ENCODE measurements around the gene NPFFR1.

The NPFFR1 gene

GRCh38 chr10:70283445-70284399 is at the start of gene NPFFR1:
NPFFR1 (minus strand) TSS chr10:70284004; CDS start chr10:70283676, 328 bp downstream.
- no peak for DNase-seq

- DNase-seq, result no peak
These were observed 49.5 kb upstream of the NPFFR1 start for GRCh38 chr10:70333268-70333667.

GRCh38 chr10:70331486-70332268 is 47.9 kb upstream of the NPFFR1 start:
- no peak for DNase-seq

- no peak for DNase-seq
These were observed 47.3 kb upstream of the NPFFR1 start for GRCh38 chr10:70331160-70331485.

- no peak for DNase-seq
These were observed 46.9 kb upstream of the NPFFR1 start for GRCh38 chr10:70330671-70331070.

- DNase-seq, result no peak
These were observed 45.2 kb upstream of the NPFFR1 start for GRCh38 chr10:70328967-70329366.

- DNase-seq, result no peak
These were observed 44.2 kb upstream of the NPFFR1 start for GRCh38 chr10:70328018-70328417.

- DNase-seq, result no peak
These were observed 41.4 kb upstream of the NPFFR1 start for GRCh38 chr10:70324951-70325781.

- no peak for DNase-seq
These were observed 40.6 kb upstream of the NPFFR1 start for GRCh38 chr10:70324339-70324861.

GRCh38 chr10:70323697-70324338 is 40.0 kb upstream of the NPFFR1 start:
- DNase-seq, result no peak

GRCh38 chr10:70323138-70323696 is 39.4 kb upstream of the NPFFR1 start:
- no peak for DNase-seq

- DNase-seq, result no peak
These were observed 38.4 kb upstream of the NPFFR1 start for GRCh38 chr10:70321897-70322890.

- DNase-seq, result no peak
These were observed 37.4 kb upstream of the NPFFR1 start for GRCh38 chr10:70321233-70321632.

- no peak for DNase-seq
These were observed 36.9 kb upstream of the NPFFR1 start for GRCh38 chr10:70320751-70321150.

GRCh38 chr10:70319824-70320223 is 36.0 kb upstream of the NPFFR1 start:
- no peak for DNase-seq

GRCh38 chr10:70319183-70319582 is 35.4 kb upstream of the NPFFR1 start:
- DNase-seq, result no peak

GRCh38 chr10:70317943-70318318 is 34.1 kb upstream of the NPFFR1 start:
- DNase-seq, result no peak

- DNase-seq, result no peak
These were observed 33.6 kb upstream of the NPFFR1 start for GRCh38 chr10:70317272-70317942.

GRCh38 chr10:70315815-70316214 is 32.0 kb upstream of the NPFFR1 start:
- no peak for DNase-seq

GRCh38 chr10:70315276-70315675 is 31.5 kb upstream of the NPFFR1 start:
- no peak for DNase-seq
